ENCODE data around the gene NGFR.

GRCh38 chr17:49452661-49453060 lies 42.4 kb upstream of the NGFR start:
- TF ChIP-seq, protein P1, sequence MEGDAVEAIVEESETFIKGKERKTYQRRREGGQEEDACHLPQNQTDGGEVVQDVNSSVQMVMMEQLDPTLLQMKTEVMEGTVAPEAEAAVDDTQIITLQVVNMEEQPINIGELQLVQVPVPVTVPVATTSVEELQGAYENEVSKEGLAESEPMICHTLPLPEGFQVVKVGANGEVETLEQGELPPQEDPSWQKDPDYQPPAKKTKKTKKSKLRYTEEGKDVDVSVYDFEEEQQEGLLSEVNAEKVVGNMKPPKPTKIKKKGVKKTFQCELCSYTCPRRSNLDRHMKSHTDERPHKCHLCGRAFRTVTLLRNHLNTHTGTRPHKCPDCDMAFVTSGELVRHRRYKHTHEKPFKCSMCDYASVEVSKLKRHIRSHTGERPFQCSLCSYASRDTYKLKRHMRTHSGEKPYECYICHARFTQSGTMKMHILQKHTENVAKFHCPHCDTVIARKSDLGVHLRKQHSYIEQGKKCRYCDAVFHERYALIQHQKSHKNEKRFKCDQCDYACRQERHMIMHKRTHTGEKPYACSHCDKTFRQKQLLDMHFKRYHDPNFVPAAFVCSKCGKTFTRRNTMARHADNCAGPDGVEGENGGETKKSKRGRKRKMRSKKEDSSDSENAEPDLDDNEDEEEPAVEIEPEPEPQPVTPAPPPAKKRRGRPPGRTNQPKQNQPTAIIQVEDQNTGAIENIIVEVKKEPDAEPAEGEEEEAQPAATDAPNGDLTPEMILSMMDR (IDR thresholded peaks at IDR 0.05) = no peak
- TF ChIP-seq POLR2A (IDR thresholded peaks at IDR 0.05) = no peak
